ENCODE results near the gene AVL9. TPM values are rescaled to one million over a fixed set of nuclear protein-coding genes. Genes with fewer than 3 reads are reported as not detected.
"Not testable (repeated sequence)": the region's sequence is repeated elsewhere in the genome, so short reads cannot be mapped to it uniquely, and the experiment has no call there.

The AVL9 gene
- total and polyA plus RNA-seq, 2 experiments from 2014 or later, result 14.0 to 55.7 TPM

DNA sequence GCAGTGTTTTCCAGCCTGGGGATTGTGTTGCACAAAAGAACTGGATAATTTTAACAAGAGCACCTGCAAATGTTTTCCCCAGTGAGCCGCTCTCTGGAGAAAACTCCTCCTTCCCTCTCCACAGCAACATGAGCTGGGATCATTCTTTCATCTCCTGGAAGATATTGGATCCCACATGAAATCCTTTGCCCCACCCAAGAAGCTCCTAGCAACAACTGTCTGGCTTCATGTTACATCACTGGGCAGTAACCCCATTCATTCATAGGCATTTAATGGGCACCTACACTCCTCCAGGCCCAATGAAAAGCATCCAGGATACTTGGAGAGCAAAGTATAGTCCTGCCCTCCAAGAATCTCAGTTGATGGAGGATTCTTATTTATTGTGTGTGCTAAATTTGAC, 32.3 kb upstream of the AVL9 start:
- peak overlapping the region; percentile 9 for H3K27ac ChIP-seq
- TF ChIP-seq EZH2phosphoT487 (IDR thresholded peaks at IDR 0.05; ENCODE audit: low read depth, severe bottlenecking, unreplicated experiment), result no peak
- no peak for TF ChIP-seq EZH2 (IDR thresholded peaks at IDR 0.05; ENCODE audit: borderline replicate concordance)
- TF ChIP-seq, protein P1, sequence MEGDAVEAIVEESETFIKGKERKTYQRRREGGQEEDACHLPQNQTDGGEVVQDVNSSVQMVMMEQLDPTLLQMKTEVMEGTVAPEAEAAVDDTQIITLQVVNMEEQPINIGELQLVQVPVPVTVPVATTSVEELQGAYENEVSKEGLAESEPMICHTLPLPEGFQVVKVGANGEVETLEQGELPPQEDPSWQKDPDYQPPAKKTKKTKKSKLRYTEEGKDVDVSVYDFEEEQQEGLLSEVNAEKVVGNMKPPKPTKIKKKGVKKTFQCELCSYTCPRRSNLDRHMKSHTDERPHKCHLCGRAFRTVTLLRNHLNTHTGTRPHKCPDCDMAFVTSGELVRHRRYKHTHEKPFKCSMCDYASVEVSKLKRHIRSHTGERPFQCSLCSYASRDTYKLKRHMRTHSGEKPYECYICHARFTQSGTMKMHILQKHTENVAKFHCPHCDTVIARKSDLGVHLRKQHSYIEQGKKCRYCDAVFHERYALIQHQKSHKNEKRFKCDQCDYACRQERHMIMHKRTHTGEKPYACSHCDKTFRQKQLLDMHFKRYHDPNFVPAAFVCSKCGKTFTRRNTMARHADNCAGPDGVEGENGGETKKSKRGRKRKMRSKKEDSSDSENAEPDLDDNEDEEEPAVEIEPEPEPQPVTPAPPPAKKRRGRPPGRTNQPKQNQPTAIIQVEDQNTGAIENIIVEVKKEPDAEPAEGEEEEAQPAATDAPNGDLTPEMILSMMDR (IDR thresholded peaks at IDR 0.05; ENCODE audit: poor library complexity), result no peak
- no peak overlapping the region for H2AFZ ChIP-seq
- WGBS (ENCODE audit: low lambda C conversion rate, missing lambda C conversion rate), result 62% methylated on average over 1 of the region's 1 CpG
- no peaks in the 10 kb centered on the region for H3K79me2 ChIP-seq
- H3K4me2 ChIP-seq, result no peak overlapping the region
- H3K27me3 ChIP-seq, result no peaks in the 10 kb centered on the region
- H3K4me1 ChIP-seq (ENCODE audit: insufficient read depth), result peaks cover 18% of the 10 kb centered on the region
- no peaks in the 10 kb centered on the region for H3K36me3 ChIP-seq (replicated peaks; ENCODE audit: insufficient read depth, low read depth)
- H3K9me2 ChIP-seq (replicated peaks; ENCODE audit: insufficient read depth), result no peaks in the 10 kb centered on the region
- H3K4me3 ChIP-seq, result no peak overlapping the region
- no peaks in the 10 kb centered on the region for H4K20me1 ChIP-seq (ENCODE audit: insufficient read depth, poor library complexity, severe bottlenecking)
- no peaks in the 10 kb centered on the region for H3K9me3 ChIP-seq (ENCODE audit: low read depth)
- DNase-seq (ENCODE audit: low spot score), result no peak

DNA sequence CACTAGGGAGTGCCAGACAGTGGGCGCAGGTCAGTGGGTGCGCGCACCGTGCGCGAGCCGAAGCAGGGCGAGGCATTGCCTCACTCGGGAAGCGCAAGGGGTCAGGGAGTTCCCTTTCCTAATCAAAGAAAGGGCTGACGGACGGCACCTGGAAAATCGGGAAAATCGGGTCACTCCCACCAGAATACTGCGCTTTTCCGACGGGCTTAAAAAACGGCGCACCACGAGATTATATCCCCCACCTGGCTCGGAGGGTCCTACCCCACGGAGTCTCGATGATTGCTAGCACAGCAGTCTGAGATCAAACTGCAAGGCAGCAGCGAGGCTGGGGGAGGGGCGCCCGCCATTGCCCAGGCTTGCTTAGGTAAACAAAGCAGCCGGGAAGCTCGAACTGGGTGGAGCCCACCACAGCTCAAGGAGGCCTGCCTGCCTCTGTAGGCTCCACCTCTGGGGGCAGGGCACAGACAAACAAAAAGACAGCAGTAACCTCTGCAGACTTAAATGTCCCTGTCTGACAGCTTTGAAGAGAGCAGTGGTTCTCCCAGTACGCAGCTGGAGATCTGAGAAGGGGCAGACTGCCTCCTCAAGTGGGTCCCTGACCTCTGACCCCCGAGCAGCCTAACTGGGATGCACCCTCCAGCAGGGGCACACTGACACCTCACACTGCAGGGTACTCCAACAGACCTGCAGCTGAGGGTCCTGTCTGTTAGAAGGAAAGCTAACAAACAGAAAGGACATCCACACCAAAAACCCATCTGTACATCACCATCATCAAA, 30.5 kb upstream of the AVL9 start:
- not testable (repeated sequence) for H3K27ac ChIP-seq; H3K4me3 ChIP-seq; H3K27me3 ChIP-seq; H3K79me2 ChIP-seq; H4K20me1 ChIP-seq (ENCODE audit: insufficient read depth, poor library complexity, severe bottlenecking); H3K9me3 ChIP-seq (ENCODE audit: low read depth); H3K9me2 ChIP-seq (replicated peaks; ENCODE audit: insufficient read depth); H2AFZ ChIP-seq; DNase-seq (ENCODE audit: low spot score); H3K36me3 ChIP-seq (replicated peaks; ENCODE audit: insufficient read depth, low read depth); H3K4me2 ChIP-seq
- peaks cover 18% of the 10 kb centered on the region for H3K4me1 ChIP-seq (ENCODE audit: insufficient read depth)
- 62% methylated on average over 28 of the region's 30 CpGs for WGBS (ENCODE audit: low lambda C conversion rate, missing lambda C conversion rate)

DNA sequence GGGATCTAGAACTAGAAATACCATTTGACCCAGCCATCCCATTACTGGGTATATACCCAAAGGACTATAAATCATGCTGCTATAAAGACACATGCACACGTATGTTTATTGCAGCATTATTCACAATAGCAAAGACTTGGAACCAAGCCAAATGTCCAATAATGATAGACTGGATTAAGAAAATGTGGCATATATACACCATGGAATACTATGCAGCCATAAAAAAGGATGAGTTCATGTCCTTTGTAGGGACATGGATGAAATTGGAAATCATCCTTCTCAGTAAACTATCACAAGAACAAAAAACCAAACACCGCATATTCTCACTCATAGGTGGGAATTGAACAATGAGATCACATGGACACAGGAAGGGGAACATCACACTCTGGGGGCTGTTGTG, 25.3 kb upstream of the AVL9 start:
- H3K27me3 ChIP-seq; H3K9me3 ChIP-seq (ENCODE audit: low read depth); H3K9me2 ChIP-seq (replicated peaks; ENCODE audit: insufficient read depth); H3K4me1 ChIP-seq (ENCODE audit: insufficient read depth); H3K27ac ChIP-seq; H3K4me3 ChIP-seq; H2AFZ ChIP-seq; H3K79me2 ChIP-seq; H4K20me1 ChIP-seq (ENCODE audit: insufficient read depth, poor library complexity, severe bottlenecking); DNase-seq (ENCODE audit: low spot score); H3K36me3 ChIP-seq (replicated peaks; ENCODE audit: insufficient read depth, low read depth); H3K4me2 ChIP-seq: not testable (repeated sequence)
- 96% methylated on average over 2 of the region's 2 CpGs for WGBS (ENCODE audit: low lambda C conversion rate, missing lambda C conversion rate)

DNA sequence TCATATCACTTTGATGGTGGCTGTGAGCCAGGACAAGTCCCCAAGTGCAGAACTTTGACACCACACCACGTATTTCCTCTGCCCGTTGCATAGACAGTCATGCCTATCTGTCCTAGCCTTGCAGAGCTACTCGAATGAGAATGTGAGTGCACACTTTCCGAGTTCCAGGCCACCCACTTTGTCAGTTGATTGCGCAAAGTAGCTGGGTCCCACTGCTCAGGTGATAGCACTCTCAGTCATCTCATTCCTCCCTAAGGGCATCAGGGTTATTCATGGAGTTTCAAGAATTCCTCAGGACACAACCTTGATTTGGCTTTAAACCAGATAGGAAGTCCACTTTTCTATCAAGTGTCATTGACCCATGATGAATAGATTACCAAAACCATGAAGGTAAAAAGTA, 24.4 kb upstream of the AVL9 start:
- no peaks in the 10 kb centered on the region for H3K4me1 ChIP-seq (ENCODE audit: insufficient read depth)
- no peak for TF ChIP-seq EZH2phosphoT487 (IDR thresholded peaks at IDR 0.05; ENCODE audit: low read depth, severe bottlenecking, unreplicated experiment)
- no peak overlapping the region for H3K4me3 ChIP-seq
- WGBS (ENCODE audit: low lambda C conversion rate, missing lambda C conversion rate), result 83% methylated on average over 5 of the region's 5 CpGs
- no peaks in the 10 kb centered on the region for H4K20me1 ChIP-seq (ENCODE audit: insufficient read depth, poor library complexity, severe bottlenecking)
- H3K36me3 ChIP-seq (replicated peaks; ENCODE audit: insufficient read depth, low read depth), result no peaks in the 10 kb centered on the region
- no peaks in the 10 kb centered on the region for H3K9me3 ChIP-seq (ENCODE audit: low read depth)
- H3K27ac ChIP-seq, result no peak overlapping the region
- no peaks in the 10 kb centered on the region for H3K27me3 ChIP-seq
- H3K4me2 ChIP-seq, result no peak overlapping the region
- H2AFZ ChIP-seq, result no peak overlapping the region
- DNase-seq (ENCODE audit: low spot score), result no peak
- no peaks in the 10 kb centered on the region for H3K9me2 ChIP-seq (replicated peaks; ENCODE audit: insufficient read depth)
- H3K79me2 ChIP-seq, result no peaks in the 10 kb centered on the region

DNA sequence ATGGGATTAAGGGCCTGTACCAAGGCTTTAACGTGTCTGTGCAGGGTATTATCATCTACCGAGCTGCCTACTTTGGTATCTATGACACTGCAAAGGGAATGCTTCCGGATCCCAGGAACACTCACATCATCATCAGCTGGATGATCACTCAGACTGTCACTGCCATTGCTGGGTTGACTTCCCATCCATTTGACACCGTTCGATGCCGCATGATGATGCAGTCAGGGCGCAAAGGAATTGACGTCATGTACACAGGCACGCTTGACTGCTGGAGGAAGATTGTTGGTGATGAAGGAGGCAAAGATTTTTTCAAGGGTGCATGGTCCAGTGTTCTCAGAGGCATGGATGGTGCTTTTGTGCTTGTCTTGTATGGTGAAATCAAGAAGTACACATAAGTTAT, 23.3 kb upstream of the AVL9 start:
- TF ChIP-seq, protein P1 (IDR thresholded peaks at IDR 0.05; ENCODE audit: poor library complexity), result no peak
- TF ChIP-seq EZH2phosphoT487 (IDR thresholded peaks at IDR 0.05; ENCODE audit: low read depth, severe bottlenecking, unreplicated experiment), result no peak
- no peak for TF ChIP-seq EZH2 (IDR thresholded peaks at IDR 0.05; ENCODE audit: borderline replicate concordance)
- Histone ChIP-seq H3K9me3 (ENCODE audit: low read depth) (no peaks in the 10 kb centered on the region), H3K4me1 (ENCODE audit: insufficient read depth) (no peaks in the 10 kb centered on the region), H3K36me3 (replicated peaks; ENCODE audit: insufficient read depth, low read depth) (no peaks in the 10 kb centered on the region), H3K9me2 (replicated peaks; ENCODE audit: insufficient read depth) (no peaks in the 10 kb centered on the region), H3K27ac (no peak overlapping the region), H3K4me2 (no peak overlapping the region), H3K4me3 (no peak overlapping the region), H3K27me3 (no peaks in the 10 kb centered on the region), H4K20me1 (ENCODE audit: insufficient read depth, poor library complexity, severe bottlenecking) (no peaks in the 10 kb centered on the region), H3K79me2 (no peaks in the 10 kb centered on the region), H2AFZ (no peak overlapping the region)
- WGBS (ENCODE audit: low lambda C conversion rate, missing lambda C conversion rate), result 91% methylated on average over 9 of the region's 9 CpGs
- no peak for DNase-seq (ENCODE audit: low spot score)

Measured in hepatocyte (in vitro differentiated cells).